Activated B cell treated with CpG ODN at 0.5 μM for 24 hours (primary cell): ENCODE results near the gene MGARP. TPM values are rescaled to one million over a fixed set of nuclear protein-coding genes. Genes with fewer than 3 reads are reported as not detected.

Experiments
- ATAC-seq: fragments of 200-7000 bp; cut with Tn5 transposase; one replicate; pipeline ENCODE4 v1.10.0; 2021; ENCODE audit warnings: low read depth, mild to moderate bottlenecking, moderate library complexity
- CTCF ChIA-PET: fragments of 350-600 bp; sonication (Branson Sonifier 250); formaldehyde crosslinking; loops from one replicate; lab custom pipeline; 2021; ENCODE audit warnings: antibody characterized with exemption; lab: Charles Lee
- POLR2A ChIA-PET: fragments of 350-600 bp; sonication (Branson Sonifier 250); formaldehyde crosslinking; loops from one replicate; lab custom pipeline; 2021; ENCODE audit warnings: antibody characterized with exemption; lab: Charles Lee
- DNase-seq: peaks from one replicate; pipeline ENCODE4 v3.0.0; 2022
- H3K27ac Mint-ChIP-seq: one replicate; pipeline ENCODE4 v1.8.0; 2020; ENCODE audit warnings: mixed read lengths
- H3K27me3 Mint-ChIP-seq: one replicate; pipeline ENCODE4 v1.8.0; 2021; ENCODE audit warnings: mixed read lengths
- H3K36me3 Mint-ChIP-seq: one replicate; pipeline ENCODE4 v1.8.0; 2021; ENCODE audit warnings: low read depth, mixed read lengths
- H3K4me1 Mint-ChIP-seq: one replicate; pipeline ENCODE4 v1.8.0; 2021; ENCODE audit warnings: mixed read lengths
- H3K4me3 Mint-ChIP-seq: one replicate; pipeline ENCODE4 v1.8.0; 2020; ENCODE audit warnings: mild to moderate bottlenecking, mixed read lengths
- H3K9me3 Mint-ChIP-seq: one replicate; pipeline ENCODE4 v1.8.0; 2020; ENCODE audit warnings: mixed read lengths
- intact Hi-C: fragments of 100-400 bp; cut with micrococcal nuclease; formaldehyde crosslinking; loops from one replicate; pipeline ENCODE4 v1.15.1; 2024
- total RNA-seq: library from RNA; stranded (reverse); gene quantifications from 2 replicates; pipeline ENCODE4 v1.2.3, GENCODE V29; 2022
- TF ChIP-seq, protein P1 (sequence below): fragments of 200-600 bp; IDR thresholded peaks from one replicate; pipeline ENCODE4 v1.8.0; 2022; ENCODE audit warnings: antibody characterized with exemption, mild to moderate bottlenecking

MGARP gene
- total RNA-seq, 1 donor from 2014 or later = not detected

- Mint-ChIP-seq H3K27ac (no peak overlapping the region), H3K27me3 (peaks cover 2% of the 10 kb centered on the region), H3K4me1 (peaks cover 16% of the 10 kb centered on the region), H3K4me3 (no peak overlapping the region), H3K36me3 (no peaks in the 10 kb centered on the region), H3K9me3 (no peaks in the 10 kb centered on the region)
- ChIA-PET POLR2A (no interaction called here), CTCF (no interaction called here)
- TF ChIP-seq, protein P1, sequence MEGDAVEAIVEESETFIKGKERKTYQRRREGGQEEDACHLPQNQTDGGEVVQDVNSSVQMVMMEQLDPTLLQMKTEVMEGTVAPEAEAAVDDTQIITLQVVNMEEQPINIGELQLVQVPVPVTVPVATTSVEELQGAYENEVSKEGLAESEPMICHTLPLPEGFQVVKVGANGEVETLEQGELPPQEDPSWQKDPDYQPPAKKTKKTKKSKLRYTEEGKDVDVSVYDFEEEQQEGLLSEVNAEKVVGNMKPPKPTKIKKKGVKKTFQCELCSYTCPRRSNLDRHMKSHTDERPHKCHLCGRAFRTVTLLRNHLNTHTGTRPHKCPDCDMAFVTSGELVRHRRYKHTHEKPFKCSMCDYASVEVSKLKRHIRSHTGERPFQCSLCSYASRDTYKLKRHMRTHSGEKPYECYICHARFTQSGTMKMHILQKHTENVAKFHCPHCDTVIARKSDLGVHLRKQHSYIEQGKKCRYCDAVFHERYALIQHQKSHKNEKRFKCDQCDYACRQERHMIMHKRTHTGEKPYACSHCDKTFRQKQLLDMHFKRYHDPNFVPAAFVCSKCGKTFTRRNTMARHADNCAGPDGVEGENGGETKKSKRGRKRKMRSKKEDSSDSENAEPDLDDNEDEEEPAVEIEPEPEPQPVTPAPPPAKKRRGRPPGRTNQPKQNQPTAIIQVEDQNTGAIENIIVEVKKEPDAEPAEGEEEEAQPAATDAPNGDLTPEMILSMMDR = no peak
- ATAC-seq = no peak
- intact Hi-C loops = no loop called here
- DNase-seq = no peak
Measured at GRCh38 chr4:139242511-139243051, 37.4 kb downstream of the MGARP start.

DNA sequence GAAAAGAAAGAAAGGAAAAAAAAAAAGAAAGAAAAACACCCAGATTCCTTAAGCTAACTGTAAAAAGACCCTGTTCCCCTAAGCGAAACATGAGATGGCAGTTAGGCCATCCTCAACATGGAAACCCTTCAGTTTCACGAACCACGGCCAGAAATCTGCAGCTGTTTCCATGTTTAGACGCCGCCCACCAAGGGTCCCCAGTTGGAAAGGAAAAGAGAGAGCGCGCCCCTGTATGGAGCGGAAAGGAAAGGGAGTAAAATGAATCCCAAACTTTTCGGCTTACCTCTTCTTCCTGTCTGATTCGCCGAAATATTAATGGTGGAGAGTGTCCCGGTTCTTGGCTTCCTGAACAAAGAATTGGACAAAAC is 38.3 kb downstream of the MGARP start:
- ChIA-PET CTCF (no interaction called here), POLR2A (no interaction called here)
- no peaks in the 10 kb centered on the region for H3K36me3 Mint-ChIP-seq
- DNase-seq = no peak
- no peak overlapping the region for H3K4me3 Mint-ChIP-seq
- ATAC-seq = no peak
- no peak overlapping the region for H3K27ac Mint-ChIP-seq
- intact Hi-C loops = no loop called here
- H3K4me1 Mint-ChIP-seq = peaks cover 18% of the 10 kb centered on the region
- H3K9me3 Mint-ChIP-seq = no peaks in the 10 kb centered on the region
- H3K27me3 Mint-ChIP-seq = peaks cover 2% of the 10 kb centered on the region
- TF ChIP-seq, protein P1 = no peak

DNA sequence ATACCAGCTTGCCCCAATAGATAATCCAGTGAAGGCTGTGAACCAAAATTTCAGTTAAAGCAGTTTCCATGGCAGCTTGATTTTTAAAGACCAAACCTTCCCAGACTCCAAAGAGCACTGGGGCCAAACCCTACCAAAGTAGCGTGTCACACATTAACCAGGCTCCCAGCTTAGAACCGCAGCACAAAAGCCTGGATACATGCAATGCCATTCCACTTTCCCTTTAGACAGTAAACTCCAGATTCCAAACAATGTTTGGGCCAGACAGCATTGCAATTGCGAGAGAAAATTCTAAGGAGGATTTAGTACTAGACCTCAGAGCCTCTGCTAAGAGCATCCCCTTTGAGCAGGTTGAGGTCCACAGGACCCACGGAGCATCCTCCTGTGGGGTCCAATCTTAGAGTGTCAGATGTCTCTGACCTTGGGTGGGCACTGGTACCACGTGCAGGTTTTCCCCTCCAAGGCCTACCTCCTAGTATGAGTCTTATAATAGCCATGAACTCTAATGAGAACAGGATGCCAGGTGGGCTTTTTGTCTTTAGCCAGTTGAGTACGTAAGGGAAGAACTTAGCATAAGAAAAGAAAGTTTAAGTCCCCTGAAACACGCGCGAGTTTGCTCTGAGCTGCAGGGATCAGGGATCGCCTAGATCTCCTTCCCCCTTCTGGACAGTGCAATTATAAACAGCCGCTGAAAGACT is 38.8 kb downstream of the MGARP start:
- Mint-ChIP-seq H3K27me3 (peaks cover 2% of the 10 kb centered on the region), H3K9me3 (no peaks in the 10 kb centered on the region), H3K4me3 (no peak overlapping the region), H3K4me1 (peaks cover 18% of the 10 kb centered on the region), H3K36me3 (no peaks in the 10 kb centered on the region), H3K27ac (no peak overlapping the region)
- DNase-seq (no peak), ATAC-seq (no peak)
- TF ChIP-seq, protein P1 = no peak
- intact Hi-C loops = no loop called here
- ChIA-PET POLR2A (interaction anchor here (1.1 kb wide), 1 partner anchor 25 kb away, joined by 3 read pairs; no protein-coding TSS in a partner anchor), CTCF (no interaction called here)

DNA sequence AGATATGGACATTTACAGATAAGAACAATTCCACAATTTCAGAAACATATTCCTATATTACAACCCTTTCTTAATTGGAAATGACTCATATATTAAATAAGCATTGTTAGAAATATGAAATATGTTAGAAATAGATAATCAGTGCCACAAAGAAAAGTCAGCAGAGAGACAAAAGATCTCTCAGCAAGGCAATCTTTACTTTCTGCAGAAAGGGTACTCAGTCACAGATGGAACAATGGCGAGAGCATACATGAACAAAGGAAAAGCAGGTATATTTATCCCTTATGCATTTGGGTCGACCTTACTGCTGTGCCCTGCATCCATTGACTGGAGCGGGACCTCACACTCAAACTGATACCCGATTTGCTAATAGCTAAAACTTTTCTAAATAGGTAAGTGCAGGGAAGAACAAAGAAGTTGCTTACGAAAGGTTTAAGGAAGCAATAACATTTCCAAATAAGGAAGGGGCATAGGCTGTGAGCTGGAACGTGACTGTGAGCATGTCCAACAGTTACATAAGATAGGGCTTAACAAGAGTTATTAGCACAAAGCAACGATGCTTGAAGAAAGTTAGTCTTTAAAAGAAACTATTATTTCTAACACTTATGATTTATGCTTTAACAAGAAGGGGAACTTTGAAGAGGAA is 40.8 kb downstream of the MGARP start:
- no peaks in the 10 kb centered on the region for H3K36me3 Mint-ChIP-seq
- DNase-seq = no peak
- TF ChIP-seq, protein P1 = no peak
- H3K4me1 Mint-ChIP-seq = peaks cover 18% of the 10 kb centered on the region
- no peak overlapping the region for H3K27ac Mint-ChIP-seq
- intact Hi-C loops = loop anchor here (2.0 kb wide), 1 partner anchor 28 kb away; no protein-coding TSS in a partner anchor
- ChIA-PET CTCF (no interaction called here), POLR2A (interaction anchor here (1.3 kb wide), 1 partner anchor 62 kb away, joined by 3 read pairs; the partner anchor contains the start of gene NAA15)
- no peaks in the 10 kb centered on the region for H3K9me3 Mint-ChIP-seq
- H3K4me3 Mint-ChIP-seq = no peak overlapping the region
- ATAC-seq = no peak
- peaks cover 2% of the 10 kb centered on the region for H3K27me3 Mint-ChIP-seq

GRCh38 chr4:139234253-139234652 is 45.8 kb downstream of the MGARP start:
- Mint-ChIP-seq H3K4me3 (no peak overlapping the region), H3K9me3 (no peaks in the 10 kb centered on the region), H3K4me1 (peaks cover 17% of the 10 kb centered on the region), H3K36me3 (no peaks in the 10 kb centered on the region), H3K27ac (no peak overlapping the region), H3K27me3 (no peaks in the 10 kb centered on the region)
- TF ChIP-seq, protein P1 = no peak
- DNase-seq = no peak
- no peak for ATAC-seq
- CTCF ChIA-PET = no interaction called here
- POLR2A ChIA-PET = interaction anchor here (0.7 kb wide), 1 partner anchor 214 kb away, joined by 3 read pairs; no protein-coding TSS in a partner anchor
- intact Hi-C loops = no loop called here
